IPS-18a (cell line): ENCODE data around the gene SPATA17.

Experiments
- H3K27ac ChIP-seq: one replicate; pipeline ENCODE4 v1.5.1; 2013; ENCODE audit warnings: low read length
- H3K27me3 ChIP-seq: one replicate; pipeline ENCODE4 v1.6.1; 2013; ENCODE audit warnings: mild to moderate bottlenecking, low read length; ENCODE audit not compliant: control insufficient read depth, insufficient read depth
- H3K36me3 ChIP-seq: one replicate; pipeline ENCODE4 v1.6.1; 2013; ENCODE audit warnings: low read depth, low read length; ENCODE audit not compliant: control insufficient read depth
- H3K4me1 ChIP-seq: one replicate; pipeline ENCODE4 v1.6.1; 2013; ENCODE audit warnings: low read depth, low read length; ENCODE audit not compliant: control insufficient read depth
- H3K4me3 ChIP-seq: one replicate; pipeline ENCODE4 v1.5.1; 2013; ENCODE audit warnings: low read length
- H3K9ac ChIP-seq: one replicate; pipeline ENCODE4 v1.6.1; 2013; ENCODE audit warnings: mild to moderate bottlenecking, low read length, moderate library complexity
- H3K9me3 ChIP-seq: one replicate; pipeline ENCODE4 v1.6.1; 2013; ENCODE audit warnings: low read depth, low read length; ENCODE audit not compliant: control insufficient read depth

The SPATA17 gene

GRCh38 chr1:217622042-217622441, 9.1 kb upstream of the SPATA17 start:
- Histone ChIP-seq H3K9ac (no peak overlapping the region), H3K4me3 (no peak overlapping the region), H3K27ac (no peak overlapping the region), H3K27me3 (no peaks in the 10 kb centered on the region), H3K4me1 (peaks cover 13% of the 10 kb centered on the region), H3K36me3 (peaks cover 7% of the 10 kb centered on the region), H3K9me3 (no peaks in the 10 kb centered on the region)

DNA sequence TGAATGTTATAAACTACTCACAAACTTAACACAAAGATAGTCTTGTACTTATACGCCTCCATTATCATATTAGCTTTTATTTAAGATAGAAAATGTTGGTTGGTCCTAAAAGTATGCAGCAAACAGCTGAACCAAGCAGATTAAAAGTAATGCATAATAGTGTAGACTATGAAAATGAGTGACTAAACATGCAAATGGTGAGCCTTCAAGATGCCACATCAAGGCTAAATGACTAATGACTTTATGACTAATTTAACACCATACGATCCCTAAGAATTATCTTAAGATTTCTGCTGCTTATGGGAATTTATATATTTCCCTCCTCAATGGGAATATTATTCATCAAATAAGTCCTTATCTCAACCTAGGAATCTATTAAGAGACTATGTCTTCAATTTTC, 4.8 kb upstream of the SPATA17 start:
- no peaks in the 10 kb centered on the region for H3K27me3 ChIP-seq
- H3K9ac ChIP-seq: no peak overlapping the region
- H3K36me3 ChIP-seq: no peaks in the 10 kb centered on the region
- no peak overlapping the region for H3K4me3 ChIP-seq
- peaks cover 5% of the 10 kb centered on the region for H3K4me1 ChIP-seq
- H3K27ac ChIP-seq: no peak overlapping the region
- H3K9me3 ChIP-seq: no peaks in the 10 kb centered on the region

GRCh38 chr1:217627431-217627830, 3.7 kb upstream of the SPATA17 start:
- H3K36me3 ChIP-seq: no peaks in the 10 kb centered on the region
- H3K9ac ChIP-seq: no peak overlapping the region
- H3K4me1 ChIP-seq: no peaks in the 10 kb centered on the region
- H3K9me3 ChIP-seq: no peaks in the 10 kb centered on the region
- no peak overlapping the region for H3K4me3 ChIP-seq
- no peak overlapping the region for H3K27ac ChIP-seq
- H3K27me3 ChIP-seq: no peaks in the 10 kb centered on the region

- H3K27me3 ChIP-seq: no peaks in the 10 kb centered on the region
These were observed 11.3 kb downstream of the SPATA17 start for GRCh38 chr1:217642455-217642854.

DNA sequence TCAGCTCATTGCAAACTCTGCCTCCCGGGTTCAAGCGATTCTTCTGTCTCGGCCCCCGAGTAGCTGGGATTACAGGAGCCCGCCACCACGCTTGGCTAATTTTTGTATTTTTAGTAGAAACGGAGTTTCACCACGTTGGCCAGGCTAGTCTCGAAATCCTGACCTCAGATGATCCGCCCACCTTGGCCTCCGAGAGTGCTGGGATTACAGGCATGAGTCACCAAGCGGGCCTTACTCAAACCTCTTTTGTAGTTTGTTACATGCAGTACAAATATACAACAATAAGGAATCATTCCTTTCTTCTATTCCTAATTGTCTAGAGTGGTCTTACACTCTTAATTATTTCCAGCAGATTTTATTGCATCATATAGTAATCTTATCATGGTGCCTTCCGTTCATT, 16.6 kb downstream of the SPATA17 start:
- Histone ChIP-seq H3K36me3 (no peaks in the 10 kb centered on the region), H3K9ac (no peak overlapping the region)

More at GRCh38 chr1:217642455-217642854, 11.3 kb downstream of the SPATA17 start:
- Histone ChIP-seq H3K9me3 (no peaks in the 10 kb centered on the region), H3K4me3 (no peak overlapping the region), H3K4me1 (no peaks in the 10 kb centered on the region), H3K9ac (no peak overlapping the region), H3K27ac (no peak overlapping the region), H3K36me3 (no peaks in the 10 kb centered on the region)

GRCh38 chr1:217650674-217651073, 19.5 kb downstream of the SPATA17 start:
- Histone ChIP-seq H3K4me1 (no peaks in the 10 kb centered on the region), H3K9me3 (no peaks in the 10 kb centered on the region), H3K36me3 (no peaks in the 10 kb centered on the region), H3K9ac (no peak overlapping the region), H3K27ac (no peak overlapping the region), H3K27me3 (no peaks in the 10 kb centered on the region), H3K4me3 (no peak overlapping the region)

More for the DNA sequence above, 16.6 kb downstream of the SPATA17 start:
- Histone ChIP-seq H3K27ac (no peak overlapping the region), H3K9me3 (no peaks in the 10 kb centered on the region), H3K27me3 (no peaks in the 10 kb centered on the region), H3K4me1 (no peaks in the 10 kb centered on the region), H3K4me3 (no peak overlapping the region)

- Histone ChIP-seq H3K4me3 (no peak overlapping the region), H3K36me3 (no peaks in the 10 kb centered on the region), H3K9ac (no peak overlapping the region), H3K9me3 (no peaks in the 10 kb centered on the region), H3K27ac (no peak overlapping the region), H3K4me1 (no peaks in the 10 kb centered on the region), H3K27me3 (no peaks in the 10 kb centered on the region)
These were observed 29.4 kb downstream of the SPATA17 start for GRCh38 chr1:217660353-217661062.

DNA sequence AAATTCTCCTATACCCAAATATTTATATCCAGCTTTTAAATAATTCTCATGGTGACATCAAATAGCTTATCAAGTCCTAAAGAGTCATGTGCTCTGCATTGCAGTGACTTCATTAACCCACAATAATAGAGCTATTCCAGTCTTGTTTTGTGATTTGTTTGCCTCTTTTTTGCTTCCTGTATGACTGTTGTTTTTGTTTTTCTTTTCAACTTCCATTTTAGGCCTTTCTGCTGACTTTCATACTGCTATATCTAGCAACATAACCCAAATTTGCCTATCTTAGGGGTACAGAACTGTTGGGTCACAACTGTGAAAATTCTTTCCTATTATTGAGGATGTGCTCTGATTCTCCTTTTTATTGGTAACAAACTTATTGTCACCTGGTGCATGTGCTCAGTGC, 30.3 kb downstream of the SPATA17 start:
- Histone ChIP-seq H3K4me3 (no peak overlapping the region), H3K4me1 (no peaks in the 10 kb centered on the region)

DNA sequence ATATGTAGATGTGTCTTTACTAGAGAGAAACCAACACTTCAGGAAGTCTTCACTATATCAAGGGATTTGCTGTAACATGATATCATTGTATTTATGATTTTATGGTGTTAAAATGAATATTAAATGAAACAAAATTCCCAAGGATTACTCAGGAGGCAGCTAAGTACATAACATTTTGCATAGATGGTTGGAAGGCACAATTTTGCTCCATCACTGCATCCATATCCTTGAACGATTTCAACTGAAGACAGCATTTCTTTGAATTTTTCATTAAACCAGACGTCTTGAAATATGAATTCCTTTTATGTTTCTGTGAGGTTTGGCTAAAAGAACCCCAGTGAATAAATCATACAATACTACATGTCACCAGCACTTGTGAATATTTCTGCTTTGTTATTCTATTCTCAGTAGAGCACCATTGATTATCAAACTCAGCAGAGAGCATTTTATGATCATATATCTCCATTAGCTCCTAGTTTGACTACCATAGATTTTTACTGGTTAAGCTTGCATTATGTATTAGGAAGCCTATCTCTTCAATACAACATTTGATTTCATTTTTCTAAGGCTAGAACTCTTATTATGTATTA, 37.3 kb downstream of the SPATA17 start:
- H3K36me3 ChIP-seq: no peaks in the 10 kb centered on the region

More for the DNA sequence above, 30.3 kb downstream of the SPATA17 start:
- Histone ChIP-seq H3K36me3 (no peaks in the 10 kb centered on the region), H3K9me3 (no peaks in the 10 kb centered on the region), H3K27ac (no peak overlapping the region), H3K9ac (no peak overlapping the region), H3K27me3 (no peaks in the 10 kb centered on the region)

DNA sequence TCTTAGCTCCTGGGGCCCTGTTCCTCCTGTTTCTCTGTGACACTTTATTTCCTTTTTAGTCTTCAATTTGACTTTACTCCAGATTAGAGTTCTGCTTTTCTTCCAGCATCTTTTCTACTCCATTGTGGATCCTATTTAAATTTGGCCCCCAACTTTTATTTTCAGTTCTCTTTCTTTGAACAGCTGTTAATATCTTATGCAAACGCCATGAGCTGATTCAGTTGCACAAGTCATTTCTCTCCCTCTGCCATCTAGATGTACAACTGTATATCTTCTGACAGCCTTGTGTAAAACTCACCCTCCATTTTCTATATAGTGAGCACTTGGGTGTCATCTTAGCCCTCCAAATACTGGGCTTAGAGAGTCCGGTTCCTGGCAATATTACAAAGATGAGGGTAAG, 42.2 kb downstream of the SPATA17 start:
- Histone ChIP-seq H3K4me3 (no peak overlapping the region), H3K9ac (no peak overlapping the region), H3K9me3 (no peaks in the 10 kb centered on the region), H3K27ac (no peak overlapping the region), H3K4me1 (no peaks in the 10 kb centered on the region), H3K27me3 (no peaks in the 10 kb centered on the region), H3K36me3 (no peaks in the 10 kb centered on the region)

More for the DNA sequence above, 37.3 kb downstream of the SPATA17 start:
- no peak overlapping the region for H3K27ac ChIP-seq
- no peaks in the 10 kb centered on the region for H3K4me1 ChIP-seq
- no peaks in the 10 kb centered on the region for H3K9me3 ChIP-seq
- no peak overlapping the region for H3K4me3 ChIP-seq
- H3K27me3 ChIP-seq: no peaks in the 10 kb centered on the region
- no peak overlapping the region for H3K9ac ChIP-seq

- H3K9ac ChIP-seq: no peak overlapping the region
- no peak overlapping the region for H3K4me3 ChIP-seq
- H3K36me3 ChIP-seq: no peaks in the 10 kb centered on the region
- H3K9me3 ChIP-seq: no peaks in the 10 kb centered on the region
- no peaks in the 10 kb centered on the region for H3K27me3 ChIP-seq
- no peaks in the 10 kb centered on the region for H3K4me1 ChIP-seq
- no peak overlapping the region for H3K27ac ChIP-seq
These were observed 43.0 kb downstream of the SPATA17 start for GRCh38 chr1:217674028-217674729.
